ENCODE results near the gene COMMD7.

Gene COMMD7

DNA sequence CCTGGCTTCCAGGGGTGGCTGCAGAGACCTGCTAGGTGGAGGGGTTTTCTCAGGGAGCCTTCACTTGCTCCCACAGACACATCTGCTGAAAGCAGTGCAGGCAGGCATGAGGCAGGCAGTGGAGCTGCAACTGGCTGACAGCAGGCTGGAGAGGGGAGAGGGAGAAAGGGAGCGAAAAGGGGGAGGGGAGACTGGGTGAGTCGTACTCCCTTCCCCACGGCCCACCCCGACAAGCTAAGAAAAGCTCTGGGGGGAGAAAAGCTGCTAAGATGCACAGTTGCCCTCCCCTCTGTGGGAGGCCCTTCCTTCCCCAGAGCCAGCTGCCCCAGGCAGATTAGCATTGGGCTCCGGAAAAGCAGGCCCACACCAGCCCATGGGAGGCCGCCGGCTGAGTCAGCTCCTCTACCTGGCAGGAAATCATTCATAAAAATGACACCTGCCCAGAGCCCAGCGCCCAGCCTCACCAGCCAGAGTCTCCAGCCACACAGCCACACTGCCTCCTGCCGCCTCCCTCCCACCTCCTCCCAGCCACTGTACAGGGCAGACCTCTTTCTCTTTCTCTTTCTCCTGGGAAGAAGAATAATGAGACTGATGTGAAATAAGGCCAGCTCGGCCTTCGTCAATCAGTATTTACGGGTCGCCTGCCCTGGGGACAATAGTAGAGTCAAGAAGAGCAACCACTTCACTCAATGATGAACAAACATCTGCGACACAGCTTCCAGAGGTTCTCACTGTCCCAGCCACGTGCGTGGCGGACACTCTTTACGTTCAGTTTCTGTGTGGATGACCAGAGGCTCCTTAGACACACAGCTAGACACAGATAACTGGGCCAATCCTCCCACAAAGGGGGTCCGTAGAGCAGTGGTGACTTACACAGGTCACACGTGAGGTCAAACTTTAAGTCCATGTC lies 61.8 kb downstream of the COMMD7 start:
- Histone ChIP-seq H3K9me3 (ENCODE audit: control insufficient read depth, insufficient read depth, low read length) (no peaks in the 10 kb centered on the region), H3K36me3 (ENCODE audit: control insufficient read depth, insufficient read depth, low read length) (no peaks in the 10 kb centered on the region), H3K4me1 (ENCODE audit: control insufficient read depth, insufficient read depth, low read length) (peaks cover 13% of the 10 kb centered on the region), H3K9ac (ENCODE audit: low read depth, low read length) (no peak overlapping the region), H3K27me3 (ENCODE audit: control insufficient read depth, insufficient read depth, low read length) (no peaks in the 10 kb centered on the region), H3K4me3 (ENCODE audit: low read depth, low read length) (no peak overlapping the region)

DNA sequence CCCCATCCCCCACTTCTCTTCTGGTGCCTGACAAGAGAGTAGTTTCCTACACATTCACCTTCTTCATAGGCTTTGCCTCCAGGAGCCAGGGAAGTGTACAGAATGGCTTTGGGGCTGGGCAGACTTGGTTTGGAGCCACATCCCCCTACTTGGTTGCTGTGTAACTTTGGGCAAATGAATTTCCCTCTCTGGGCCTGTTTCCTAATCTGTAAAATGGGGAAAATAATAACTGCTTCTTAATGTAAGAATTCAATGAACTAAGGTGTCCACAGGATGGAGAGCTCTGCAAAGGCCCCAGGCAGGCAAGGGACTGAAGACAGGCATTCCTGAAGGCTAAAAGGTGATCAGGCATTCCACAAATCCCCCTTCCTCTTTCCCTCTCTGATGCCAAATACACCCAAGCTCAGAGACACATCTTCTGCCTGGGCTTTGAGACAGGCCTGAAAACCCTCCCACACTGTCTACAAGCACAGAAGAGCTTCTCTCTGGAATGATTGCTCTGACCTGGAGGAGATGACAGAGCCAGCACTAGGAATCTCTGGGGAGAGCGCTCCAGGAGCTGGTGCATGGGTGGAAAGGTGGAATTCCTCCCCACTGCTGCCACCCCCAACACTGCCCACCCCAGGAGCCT lies 62.6 kb downstream of the COMMD7 start:
- peaks cover 12% of the 10 kb centered on the region for H3K4me1 ChIP-seq (ENCODE audit: control insufficient read depth, insufficient read depth, low read length)
- no peaks in the 10 kb centered on the region for H3K9me3 ChIP-seq (ENCODE audit: control insufficient read depth, insufficient read depth, low read length)

DNA sequence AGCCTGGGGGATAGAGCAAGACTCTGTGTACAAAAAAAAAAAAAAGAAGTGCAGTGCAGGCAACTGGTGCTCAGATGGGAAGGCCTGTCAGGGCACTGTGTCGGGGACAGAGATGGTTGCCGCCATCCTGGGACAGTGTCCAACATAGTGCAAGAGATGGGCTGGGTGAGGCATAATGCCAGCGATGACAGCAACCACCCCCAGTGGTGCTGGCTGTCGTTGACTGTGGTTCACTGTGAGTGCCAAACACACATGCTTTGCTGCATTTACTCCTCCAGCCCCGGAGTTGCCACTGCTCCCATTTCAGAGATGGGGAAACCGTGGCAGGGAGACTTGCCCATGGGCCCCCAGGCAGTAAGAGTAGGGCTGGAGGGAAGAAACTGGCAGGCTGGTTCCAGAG lies 64.3 kb downstream of the COMMD7 start:
- Histone ChIP-seq H3K36me3 (ENCODE audit: control insufficient read depth, insufficient read depth, low read length) (no peaks in the 10 kb centered on the region), H3K9me3 (ENCODE audit: control insufficient read depth, insufficient read depth, low read length) (no peaks in the 10 kb centered on the region), H3K4me1 (ENCODE audit: control insufficient read depth, insufficient read depth, low read length) (peaks cover 18% of the 10 kb centered on the region), H3K27me3 (ENCODE audit: control insufficient read depth, insufficient read depth, low read length) (no peaks in the 10 kb centered on the region), H3K4me3 (ENCODE audit: low read depth, low read length) (no peak overlapping the region), H3K9ac (ENCODE audit: low read depth, low read length) (no peak overlapping the region)

More for the DNA sequence above, 62.6 kb downstream of the COMMD7 start:
- Histone ChIP-seq H3K4me3 (ENCODE audit: low read depth, low read length) (no peak overlapping the region), H3K27me3 (ENCODE audit: control insufficient read depth, insufficient read depth, low read length) (no peaks in the 10 kb centered on the region), H3K9ac (ENCODE audit: low read depth, low read length) (no peak overlapping the region), H3K36me3 (ENCODE audit: control insufficient read depth, insufficient read depth, low read length) (no peaks in the 10 kb centered on the region)

DNA sequence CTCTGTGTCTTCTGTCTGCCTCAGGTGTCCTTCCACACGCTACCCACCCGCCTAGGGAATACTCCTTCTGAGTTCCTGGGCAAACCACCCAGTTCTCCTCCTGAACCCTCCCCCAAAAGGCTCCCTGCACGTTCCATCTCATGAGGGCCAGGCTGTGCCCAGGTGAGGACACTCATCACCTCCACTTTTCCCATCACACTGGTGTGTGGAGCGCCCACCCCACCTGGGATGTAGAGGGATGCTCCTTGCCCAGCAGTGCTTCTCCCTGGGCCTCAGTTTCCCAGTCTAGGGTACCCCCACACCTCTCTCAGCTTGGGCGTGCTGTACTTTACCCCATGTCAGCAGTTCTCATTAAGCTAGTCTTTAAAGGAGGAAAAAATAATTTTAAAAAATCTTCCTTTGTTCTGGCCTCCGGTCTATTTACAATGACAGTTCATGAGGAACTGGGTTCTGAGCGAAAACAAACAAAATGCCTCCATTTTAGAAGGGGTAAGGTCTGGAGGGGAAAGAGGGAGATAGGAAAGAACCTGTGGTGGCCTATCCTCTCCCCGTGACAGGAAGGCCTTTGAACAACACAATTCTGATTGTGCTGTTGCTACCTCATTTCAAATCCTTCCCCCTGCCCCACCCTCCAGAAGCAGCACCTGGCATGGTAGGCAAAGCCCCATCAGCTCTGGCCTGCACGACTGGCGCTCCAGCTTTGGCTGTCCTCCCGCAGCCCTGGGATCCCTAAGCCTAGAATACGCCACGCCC lies 67.9 kb downstream of the COMMD7 start:
- H3K9me3 ChIP-seq (ENCODE audit: control insufficient read depth, insufficient read depth, low read length) = no peaks in the 10 kb centered on the region
- no peak overlapping the region for H3K4me3 ChIP-seq (ENCODE audit: low read depth, low read length)
- no peak overlapping the region for H3K9ac ChIP-seq (ENCODE audit: low read depth, low read length)
- H3K4me1 ChIP-seq (ENCODE audit: control insufficient read depth, insufficient read depth, low read length) = peaks cover 10% of the 10 kb centered on the region
- no peaks in the 10 kb centered on the region for H3K36me3 ChIP-seq (ENCODE audit: control insufficient read depth, insufficient read depth, low read length)
- H3K27me3 ChIP-seq (ENCODE audit: control insufficient read depth, insufficient read depth, low read length) = no peaks in the 10 kb centered on the region

DNA sequence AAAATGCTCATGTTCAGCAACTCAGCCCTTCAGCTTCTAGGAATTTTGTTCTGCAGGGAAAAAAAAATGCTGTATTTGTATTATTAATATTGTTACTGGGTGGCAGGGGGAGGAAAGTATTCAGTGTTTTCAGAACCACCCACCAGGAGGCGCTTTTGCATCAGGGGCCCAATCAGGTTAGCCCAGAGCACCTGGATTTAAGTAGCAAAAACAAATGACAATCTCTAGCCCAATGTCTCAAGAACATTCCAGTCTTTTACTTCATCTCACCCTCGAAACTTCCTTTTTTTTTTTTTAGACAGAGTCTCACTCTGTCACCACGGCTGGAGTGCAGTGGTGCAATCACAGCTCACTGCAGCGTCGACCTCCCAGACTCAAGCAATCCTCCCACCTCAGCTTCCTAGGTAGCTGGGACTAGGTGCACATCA lies 68.9 kb downstream of the COMMD7 start:
- Histone ChIP-seq H3K27me3 (ENCODE audit: control insufficient read depth, insufficient read depth, low read length) (no peaks in the 10 kb centered on the region), H3K4me3 (ENCODE audit: low read depth, low read length) (no peak overlapping the region), H3K4me1 (ENCODE audit: control insufficient read depth, insufficient read depth, low read length) (peaks cover 10% of the 10 kb centered on the region), H3K9ac (ENCODE audit: low read depth, low read length) (no peak overlapping the region), H3K36me3 (ENCODE audit: control insufficient read depth, insufficient read depth, low read length) (no peaks in the 10 kb centered on the region), H3K9me3 (ENCODE audit: control insufficient read depth, insufficient read depth, low read length) (no peaks in the 10 kb centered on the region)

DNA sequence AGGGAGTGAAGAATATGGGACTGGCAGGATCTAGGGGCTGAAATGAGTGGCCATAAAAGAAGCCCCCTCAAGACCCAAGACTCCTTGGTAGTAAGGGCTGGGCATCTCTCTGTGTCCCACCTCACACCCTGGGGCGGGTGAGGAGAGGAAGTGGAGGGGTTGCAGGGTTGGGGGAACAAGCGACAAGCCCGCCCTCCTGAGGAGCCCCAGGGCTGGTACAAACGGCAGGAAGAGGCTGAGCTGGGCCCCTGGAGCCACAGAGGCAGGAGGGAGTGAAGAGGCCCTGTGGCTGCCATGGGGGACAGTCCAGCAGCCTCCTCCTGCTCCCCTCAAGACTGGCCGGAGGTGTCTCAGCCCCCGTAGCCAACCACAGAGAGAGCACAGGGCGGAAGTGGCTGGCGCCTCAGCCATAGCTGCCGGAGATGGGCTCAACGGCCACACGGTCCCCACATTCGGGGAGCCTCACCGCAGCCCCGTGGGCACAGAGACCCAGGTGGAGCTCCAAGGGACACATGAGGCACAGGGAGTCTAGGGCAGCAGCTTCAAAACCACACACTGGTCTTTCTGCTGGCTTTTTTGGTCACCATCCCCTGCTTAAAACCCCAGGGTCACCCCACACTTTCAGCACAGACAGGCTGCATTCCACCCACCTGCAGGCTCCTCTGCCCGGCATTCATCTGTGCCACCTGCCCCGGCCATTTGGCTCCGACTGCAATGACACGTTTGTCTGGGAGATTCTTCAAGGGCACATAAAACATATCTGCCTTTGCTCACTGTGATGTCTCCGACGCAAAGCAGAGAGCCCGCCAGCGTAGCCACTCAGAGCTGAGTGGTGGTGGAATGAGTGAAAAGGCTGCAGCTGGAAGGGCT lies 70.0 kb downstream of the COMMD7 start:
- Histone ChIP-seq H3K4me3 (ENCODE audit: low read depth, low read length) (no peak overlapping the region), H3K36me3 (ENCODE audit: control insufficient read depth, insufficient read depth, low read length) (no peaks in the 10 kb centered on the region), H3K9ac (ENCODE audit: low read depth, low read length) (no peak overlapping the region), H3K27me3 (ENCODE audit: control insufficient read depth, insufficient read depth, low read length) (no peaks in the 10 kb centered on the region), H3K9me3 (ENCODE audit: control insufficient read depth, insufficient read depth, low read length) (no peaks in the 10 kb centered on the region), H3K4me1 (ENCODE audit: control insufficient read depth, insufficient read depth, low read length) (peaks cover 10% of the 10 kb centered on the region)

DNA sequence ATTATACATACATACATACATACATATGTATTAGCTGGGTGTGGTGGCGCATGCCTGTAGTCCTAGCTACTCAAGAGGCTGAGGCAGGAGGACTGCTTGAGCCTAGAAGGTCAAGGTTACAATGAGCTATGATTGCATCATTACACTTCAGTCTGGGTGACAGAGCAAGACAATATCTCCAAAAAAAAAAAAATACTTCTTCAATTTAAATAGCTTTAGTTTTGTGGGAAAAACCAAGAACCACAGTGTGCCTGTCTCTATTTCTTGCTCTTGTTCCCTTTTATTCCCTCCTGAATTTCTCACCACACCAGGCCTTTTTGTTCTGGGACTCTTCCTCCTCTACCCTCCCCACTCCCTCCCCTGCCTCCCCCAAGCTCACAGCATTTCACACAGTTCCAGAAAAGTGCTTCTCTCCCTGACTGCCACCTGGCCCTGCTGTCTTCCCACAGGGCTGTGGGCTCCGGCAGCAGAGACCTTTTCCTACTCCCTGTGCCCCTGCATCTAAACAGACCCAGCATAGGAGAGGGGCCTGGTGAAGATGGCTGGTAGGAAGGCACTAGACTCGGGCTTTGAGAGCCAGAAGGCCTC lies 70.8 kb downstream of the COMMD7 start:
- H3K9ac ChIP-seq (ENCODE audit: low read depth, low read length) = peak overlapping the region; percentile 54
- peaks cover 10% of the 10 kb centered on the region for H3K4me1 ChIP-seq (ENCODE audit: control insufficient read depth, insufficient read depth, low read length)
- H3K36me3 ChIP-seq (ENCODE audit: control insufficient read depth, insufficient read depth, low read length) = no peaks in the 10 kb centered on the region
- H3K9me3 ChIP-seq (ENCODE audit: control insufficient read depth, insufficient read depth, low read length) = no peaks in the 10 kb centered on the region
- no peak overlapping the region for H3K4me3 ChIP-seq (ENCODE audit: low read depth, low read length)
- H3K27me3 ChIP-seq (ENCODE audit: control insufficient read depth, insufficient read depth, low read length) = no peaks in the 10 kb centered on the region

DNA sequence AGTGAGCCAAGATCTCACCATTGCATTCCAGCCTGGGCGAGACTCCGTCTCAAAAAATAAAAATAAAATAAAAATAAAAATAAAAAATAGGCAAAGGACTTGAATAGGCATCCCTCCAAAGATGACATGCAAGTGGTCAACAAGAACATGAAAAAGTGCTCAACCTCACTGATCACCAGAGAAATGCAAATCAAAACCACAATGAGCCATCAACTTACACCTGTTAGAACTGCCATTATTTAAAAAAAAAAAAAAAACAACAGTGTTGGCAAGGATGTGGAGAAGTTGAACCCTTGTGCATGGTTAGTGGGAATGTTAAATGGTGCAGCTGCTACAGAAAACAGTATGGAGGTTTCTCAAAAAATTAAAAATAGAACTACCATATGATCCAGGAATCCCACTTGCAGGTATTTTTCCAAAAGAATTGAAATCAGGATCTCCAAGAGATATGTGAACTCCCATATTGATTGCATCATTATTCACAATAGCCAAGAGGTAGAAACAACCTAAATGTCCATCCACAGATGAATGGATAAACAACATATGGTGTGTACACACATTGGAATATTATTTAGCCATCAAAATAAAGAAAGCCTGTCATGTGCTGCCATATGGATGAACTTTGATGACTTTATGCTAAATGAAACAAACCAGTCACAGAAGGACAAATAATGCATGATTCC lies 72.4 kb downstream of the COMMD7 start:
- peaks cover 10% of the 10 kb centered on the region for H3K4me1 ChIP-seq (ENCODE audit: control insufficient read depth, insufficient read depth, low read length)

DNA sequence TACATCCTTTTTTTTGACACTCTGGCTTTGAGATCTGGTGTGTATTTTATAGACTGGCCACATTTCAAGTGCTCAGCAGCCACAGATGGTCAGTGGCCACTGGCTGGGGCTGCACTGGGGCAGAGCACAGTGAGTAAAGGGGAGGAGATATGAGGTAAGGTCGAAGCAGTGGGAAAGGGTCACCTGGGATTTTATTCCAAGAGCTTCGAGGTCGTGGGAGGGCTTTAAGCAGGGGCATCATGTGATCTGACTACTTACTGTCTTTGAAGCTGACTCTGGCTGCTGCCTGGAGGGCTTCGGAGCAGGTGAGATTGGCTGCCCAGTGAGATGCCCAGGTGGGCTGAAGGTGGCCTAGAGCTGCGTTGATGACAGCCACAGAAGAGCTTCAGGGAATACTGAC lies 76.2 kb downstream of the COMMD7 start:
- H3K36me3 ChIP-seq (ENCODE audit: control insufficient read depth, insufficient read depth, low read length) = no peaks in the 10 kb centered on the region
- H3K4me1 ChIP-seq (ENCODE audit: control insufficient read depth, insufficient read depth, low read length) = no peaks in the 10 kb centered on the region
- H3K9me3 ChIP-seq (ENCODE audit: control insufficient read depth, insufficient read depth, low read length) = no peaks in the 10 kb centered on the region
- no peaks in the 10 kb centered on the region for H3K27me3 ChIP-seq (ENCODE audit: control insufficient read depth, insufficient read depth, low read length)
- H3K9ac ChIP-seq (ENCODE audit: low read depth, low read length) = no peak overlapping the region
- no peak overlapping the region for H3K4me3 ChIP-seq (ENCODE audit: low read depth, low read length)

More for the DNA sequence above, 72.4 kb downstream of the COMMD7 start:
- H3K9me3 ChIP-seq (ENCODE audit: control insufficient read depth, insufficient read depth, low read length) = no peaks in the 10 kb centered on the region
- no peak overlapping the region for H3K4me3 ChIP-seq (ENCODE audit: low read depth, low read length)
- H3K27me3 ChIP-seq (ENCODE audit: control insufficient read depth, insufficient read depth, low read length) = no peaks in the 10 kb centered on the region
- H3K36me3 ChIP-seq (ENCODE audit: control insufficient read depth, insufficient read depth, low read length) = no peaks in the 10 kb centered on the region
- no peak overlapping the region for H3K9ac ChIP-seq (ENCODE audit: low read depth, low read length)

DNA sequence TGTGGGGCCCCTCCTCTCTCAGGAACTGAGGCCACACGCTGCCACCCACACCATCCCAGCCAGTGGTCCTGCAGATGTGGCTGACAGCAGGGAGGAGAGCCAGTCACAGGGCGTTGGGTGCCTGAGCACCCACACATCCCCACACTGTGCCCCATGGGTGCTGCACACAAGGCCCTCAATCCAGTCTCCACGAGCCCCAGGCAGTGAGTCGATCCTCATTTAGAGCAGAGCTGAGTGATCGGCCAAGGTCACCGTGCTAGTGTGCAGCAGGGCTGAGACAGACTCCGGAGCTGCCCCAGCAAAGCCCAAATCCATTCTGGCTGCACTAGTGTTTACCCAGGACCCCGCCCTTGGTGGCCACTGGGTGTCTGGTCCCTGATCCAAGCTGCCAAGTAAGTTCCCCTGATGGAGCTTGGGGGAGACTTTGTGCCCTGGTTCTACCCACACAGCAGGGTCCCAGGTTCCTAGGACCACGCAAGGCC lies 78.5 kb downstream of the COMMD7 start:
- H3K9ac ChIP-seq (ENCODE audit: low read depth, low read length) = no peak overlapping the region
- no peaks in the 10 kb centered on the region for H3K27me3 ChIP-seq (ENCODE audit: control insufficient read depth, insufficient read depth, low read length)
- H3K4me3 ChIP-seq (ENCODE audit: low read depth, low read length) = no peak overlapping the region
- no peaks in the 10 kb centered on the region for H3K4me1 ChIP-seq (ENCODE audit: control insufficient read depth, insufficient read depth, low read length)
- no peaks in the 10 kb centered on the region for H3K9me3 ChIP-seq (ENCODE audit: control insufficient read depth, insufficient read depth, low read length)
- no peaks in the 10 kb centered on the region for H3K36me3 ChIP-seq (ENCODE audit: control insufficient read depth, insufficient read depth, low read length)

Data from iPS-15b (cell line).